ENCODE measurements around the gene PER2.
"Not testable (repeated sequence)": the region's sequence is repeated elsewhere in the genome, so short reads cannot be mapped to it uniquely, and the experiment has no call there.

Gene PER2

GRCh38 chr2:238287737-238288649, at the start of gene PER2:
PER2 (minus strand) TSS chr2:238288610; CDS start chr2:238277936, 10,674 bp downstream.
- DNase-seq: peak; percentile 85

- DNase-seq: no peak
These were observed 49.4 kb upstream of the PER2 start for GRCh38 chr2:238337846-238338245.

GRCh38 chr2:238336793-238337444, 48.5 kb upstream of the PER2 start:
- DNase-seq: no peak

- no peak for DNase-seq
These were observed 47.7 kb upstream of the PER2 start for GRCh38 chr2:238336151-238336550.

GRCh38 chr2:238335591-238335990, 47.2 kb upstream of the PER2 start:
- not testable (repeated sequence) for DNase-seq

- no peak for DNase-seq
These were observed 46.5 kb upstream of the PER2 start for GRCh38 chr2:238334885-238335284.

GRCh38 chr2:238331916-238332315, 43.5 kb upstream of the PER2 start:
- DNase-seq: no peak

GRCh38 chr2:238330391-238330790, 42.0 kb upstream of the PER2 start:
- DNase-seq: no peak

- no peak for DNase-seq
These were observed 39.3 kb upstream of the PER2 start for GRCh38 chr2:238327751-238328150.

GRCh38 chr2:238326801-238327365, 38.5 kb upstream of the PER2 start:
- no peak for DNase-seq

- DNase-seq: no peak
These were observed 37.3 kb upstream of the PER2 start for GRCh38 chr2:238325694-238326093.

- DNase-seq: not testable (repeated sequence)
These were observed 35.8 kb upstream of the PER2 start for GRCh38 chr2:238324248-238324647.

GRCh38 chr2:238322001-238322411, 33.6 kb upstream of the PER2 start:
- no peak for DNase-seq

GRCh38 chr2:238321467-238321866, 33.1 kb upstream of the PER2 start:
- no peak for DNase-seq

- peak; percentile 3 for DNase-seq
These were observed 32.4 kb upstream of the PER2 start for GRCh38 chr2:238320648-238321281.

GRCh38 chr2:238320246-238320647, 31.8 kb upstream of the PER2 start, which contains the start of gene TRAF3IP1:
TRAF3IP1 (plus strand) TSS chr2:238320518; CDS start chr2:238320663, 145 bp downstream.
- DNase-seq: peak; percentile 88

GRCh38 chr2:238315031-238315595, 26.7 kb upstream of the PER2 start:
- DNase-seq: no peak

- DNase-seq: no peak
These were observed 26.2 kb upstream of the PER2 start for GRCh38 chr2:238314576-238314975.

GRCh38 chr2:238313991-238314350, 25.6 kb upstream of the PER2 start:
- DNase-seq: no peak

GRCh38 chr2:238313289-238313990, 25.0 kb upstream of the PER2 start:
- no peak for DNase-seq

GRCh38 chr2:238310721-238311120, 22.3 kb upstream of the PER2 start:
- DNase-seq: not testable (repeated sequence)

GRCh38 chr2:238308177-238308576, 19.8 kb upstream of the PER2 start:
- DNase-seq: no peak
